Stimulated activated naive CD8-positive, alpha-beta T cell treated with anti-CD3 and anti-CD28 coated beads, Interleukin-15, Interleukin-2, amounts not matched to agents 100 U/mL and 50 U/mL, for 24 hours (primary cell): Measurements from ENCODE around the gene TTI1.
"Not testable (repeated sequence)": the region's sequence is repeated elsewhere in the genome, so short reads cannot be mapped to it uniquely, and the experiment has no call there.

Experiments used
- ATAC-seq: fragments of 150-1000 bp; cut with Tn5 transposase; one replicate; pipeline ENCODE4 v1.10.0; 2021
- DNase-seq: peaks from one replicate; pipeline ENCODE4 v3.0.0; 2021

Gene TTI1

DNA sequence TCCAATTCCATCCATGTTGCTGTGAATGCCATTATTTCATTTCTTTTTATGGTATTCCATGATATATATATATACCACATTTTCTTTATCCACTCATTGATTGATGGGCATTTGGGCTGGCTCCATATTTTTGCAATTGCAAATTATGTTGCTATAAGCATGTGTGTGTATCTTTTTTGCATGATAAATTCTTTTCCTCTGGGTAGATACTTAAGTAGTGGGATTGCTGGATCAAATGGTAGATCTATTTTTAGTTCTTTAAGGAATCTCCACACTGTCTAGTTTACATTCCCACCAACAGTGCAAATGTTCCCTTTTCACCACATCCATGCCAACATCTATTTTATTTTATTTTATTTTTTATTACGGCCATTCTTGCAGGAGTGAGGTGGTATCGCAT lies 69.8 kb downstream of the TTI1 start:
- not testable (repeated sequence) for ATAC-seq, DNase-seq

DNA sequence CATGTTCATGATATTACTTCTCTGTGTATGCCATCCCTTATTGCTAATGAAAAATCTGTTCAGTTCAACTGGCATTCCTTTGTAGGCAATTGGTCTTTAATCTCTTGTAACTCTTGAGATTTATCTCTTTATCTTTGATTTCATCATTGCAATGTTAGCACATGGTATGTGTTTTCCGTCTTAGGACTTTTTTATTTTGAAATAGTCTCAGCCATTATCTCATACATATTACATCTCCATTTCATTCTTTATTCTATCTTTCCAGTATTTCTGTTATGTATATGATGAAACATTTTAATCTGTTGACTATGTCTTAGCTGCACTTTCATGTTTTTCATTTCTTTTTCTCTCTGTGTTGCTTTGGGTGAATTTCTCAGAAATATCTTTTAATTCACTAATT lies 72.2 kb downstream of the TTI1 start:
- ATAC-seq (no peak), DNase-seq (no peak)

DNA sequence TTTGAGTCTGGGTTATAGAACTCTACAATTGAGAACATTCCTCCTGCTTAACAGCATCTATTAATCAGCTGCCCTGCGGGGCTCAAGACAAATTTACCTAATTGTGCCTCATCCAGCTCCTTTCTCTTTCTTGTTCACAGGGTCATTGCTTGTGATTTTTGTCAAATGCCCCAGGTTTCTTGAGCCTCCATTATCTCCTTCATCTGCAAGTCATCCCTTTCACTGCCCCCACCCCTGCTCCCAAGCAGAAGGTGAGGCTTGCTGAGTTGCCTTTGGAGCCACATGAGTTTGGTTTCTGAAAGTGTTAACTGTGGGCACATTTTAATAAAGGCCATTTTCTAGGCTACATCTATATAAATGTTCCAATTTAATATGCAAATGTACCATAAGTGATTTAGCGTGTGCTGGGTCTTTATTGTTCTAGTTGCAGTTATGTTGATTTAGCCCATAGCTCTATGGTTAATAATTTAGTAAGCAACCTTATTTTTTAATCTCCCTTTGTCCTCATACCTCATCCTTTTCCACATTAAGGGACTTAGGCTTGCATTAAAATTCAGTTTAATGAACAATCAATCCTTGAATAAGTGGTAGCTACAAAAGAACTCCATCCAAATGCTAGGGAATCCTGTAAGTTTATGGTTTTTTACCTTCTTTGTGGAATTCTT lies 74.3 kb downstream of the TTI1 start:
- no peak for DNase-seq
- no peak for ATAC-seq

DNA sequence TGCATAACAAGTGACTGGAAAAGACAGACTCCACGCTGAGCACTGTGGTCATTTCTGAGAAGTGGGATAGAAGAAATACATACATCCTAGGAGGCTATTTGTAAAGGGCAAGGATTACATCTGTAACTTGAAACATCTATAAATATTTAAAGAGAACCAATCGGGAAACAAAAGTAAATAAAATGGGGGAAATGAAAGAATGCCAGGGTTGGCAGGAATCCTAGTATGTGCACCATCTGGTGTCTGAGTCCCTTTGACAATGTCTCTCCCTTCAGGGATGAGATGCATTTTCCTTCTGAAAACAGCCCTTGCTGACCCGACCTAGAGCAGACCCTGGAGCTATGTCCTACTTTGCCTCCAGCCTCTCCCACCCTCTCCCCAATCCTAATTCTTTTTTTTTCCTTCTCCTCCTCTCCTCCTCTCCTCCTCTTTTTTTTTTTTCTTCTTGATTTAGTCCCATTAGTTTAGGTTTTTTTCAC lies 77.1 kb downstream of the TTI1 start:
- ATAC-seq (no peak), DNase-seq (no peak)

DNA sequence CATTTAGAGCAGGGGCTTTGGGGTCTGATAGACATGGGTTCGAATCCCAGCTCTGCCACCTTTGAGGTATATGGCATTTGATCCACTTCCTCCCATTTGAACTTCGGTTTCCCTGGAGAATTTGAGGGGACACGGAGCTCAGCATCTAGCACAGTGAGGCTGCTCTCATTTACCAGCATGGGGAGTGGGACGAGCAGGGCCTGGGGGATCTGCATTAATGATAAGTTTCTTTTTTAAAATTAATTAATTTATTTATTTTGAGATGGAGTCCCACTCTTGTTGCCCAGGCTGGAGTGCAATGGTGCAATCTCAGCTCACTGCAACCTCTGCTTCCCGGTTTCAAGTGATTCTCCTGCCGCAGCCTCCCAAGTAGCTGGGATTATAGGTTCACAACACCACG lies 77.7 kb downstream of the TTI1 start:
- no peak for ATAC-seq
- no peak for DNase-seq

DNA sequence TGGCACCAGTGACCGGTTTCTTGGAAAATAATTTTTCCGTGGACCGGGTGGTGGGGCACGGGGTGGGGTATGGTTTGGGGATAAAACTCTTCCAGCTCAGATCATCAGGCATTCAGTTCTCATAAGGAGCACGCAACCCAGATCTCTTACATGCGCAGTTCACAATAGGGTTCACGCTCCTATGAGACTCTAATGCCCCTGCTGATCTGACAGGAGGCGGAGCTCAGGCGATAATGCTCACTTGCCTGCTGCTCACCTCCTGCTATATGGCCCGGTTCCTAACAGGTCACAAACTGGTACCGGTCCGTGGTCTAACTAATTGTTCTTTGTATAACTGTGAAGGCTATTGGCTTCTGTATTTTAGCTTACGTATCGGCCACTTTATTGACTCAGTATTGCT lies 78.6 kb downstream of the TTI1 start:
- no peak for ATAC-seq

DNA sequence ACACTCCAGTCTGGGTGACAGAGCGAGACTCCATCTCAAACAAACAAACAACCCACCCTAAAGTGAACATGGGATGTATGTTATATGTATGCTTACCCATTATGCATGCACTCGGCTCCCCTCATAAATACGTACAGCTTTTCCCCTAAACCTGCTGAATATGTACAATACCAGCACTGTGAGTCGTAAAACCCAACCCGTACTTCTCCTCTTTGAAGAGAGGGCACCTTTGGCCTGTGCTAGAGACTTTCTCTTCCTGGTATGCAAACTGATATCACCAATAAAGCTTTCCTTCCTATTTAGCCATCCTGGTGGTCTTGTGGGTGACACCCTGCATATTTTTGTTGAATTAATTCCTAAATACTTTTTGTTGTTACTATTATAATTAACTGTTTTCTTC lies 79.1 kb downstream of the TTI1 start:
- DNase-seq = no peak
- no peak for ATAC-seq

More for the DNA sequence above, 78.6 kb downstream of the TTI1 start:
- DNase-seq = no peak

DNA sequence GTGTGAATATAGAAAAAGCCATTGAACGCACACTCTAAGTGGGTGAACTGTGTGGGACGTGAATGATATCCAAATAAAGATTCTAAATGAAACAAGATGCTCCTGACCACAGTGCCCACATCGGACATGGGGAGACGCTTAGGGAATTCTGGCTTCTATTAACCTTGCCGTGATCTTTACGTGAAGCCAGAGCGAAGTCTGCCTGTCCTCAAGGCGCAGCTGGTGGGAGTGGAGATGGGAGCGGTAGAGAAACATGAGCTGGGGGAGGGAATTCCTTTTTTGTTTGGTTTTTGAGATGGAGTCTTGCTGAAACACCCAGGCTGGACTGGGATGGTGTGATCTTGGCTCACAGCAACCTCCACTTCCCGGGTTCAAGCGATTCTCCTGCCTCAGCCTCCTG lies 84.3 kb downstream of the TTI1 start:
- ATAC-seq = no peak
- DNase-seq = no peak

DNA sequence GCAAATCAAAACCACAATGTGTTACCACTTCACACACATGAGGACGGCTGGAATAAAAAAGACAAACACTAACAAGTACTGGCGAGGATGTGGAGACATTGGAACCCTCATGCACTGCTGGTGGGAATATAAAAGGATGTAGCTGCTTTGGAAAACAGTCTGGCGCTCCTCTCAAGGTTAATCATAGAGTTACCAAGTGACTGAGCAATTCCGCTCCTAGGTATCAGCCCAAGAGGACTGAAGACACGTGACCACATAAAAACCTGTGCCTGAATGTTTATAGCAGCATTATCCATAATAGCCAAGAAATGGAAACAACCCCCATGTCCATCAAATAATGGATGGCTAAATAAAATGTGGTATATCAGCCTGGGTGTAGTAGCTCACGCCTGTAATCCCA lies 85.3 kb downstream of the TTI1 start:
- ATAC-seq (no peak), DNase-seq (no peak)

DNA sequence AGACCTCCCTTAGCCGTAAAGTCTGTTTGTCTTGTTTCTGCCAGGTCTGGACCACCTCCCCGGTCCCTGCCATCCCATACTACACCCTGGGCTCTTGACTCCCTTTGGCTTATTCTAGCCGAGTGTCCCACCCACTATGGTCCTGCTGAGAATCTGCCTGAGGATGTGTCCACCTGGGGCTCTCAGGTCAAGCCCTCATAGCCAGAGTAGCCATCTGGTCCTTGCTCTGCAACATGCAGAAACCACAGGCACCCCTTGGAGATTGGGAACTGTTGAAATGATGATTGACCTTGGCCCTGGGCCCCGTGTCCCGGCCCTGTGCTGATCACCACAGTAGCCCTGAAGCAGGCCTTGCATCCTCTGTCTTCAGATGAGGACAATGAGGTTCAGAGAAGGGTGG lies 86.3 kb downstream of the TTI1 start:
- ATAC-seq (no peak), DNase-seq (no peak)

DNA sequence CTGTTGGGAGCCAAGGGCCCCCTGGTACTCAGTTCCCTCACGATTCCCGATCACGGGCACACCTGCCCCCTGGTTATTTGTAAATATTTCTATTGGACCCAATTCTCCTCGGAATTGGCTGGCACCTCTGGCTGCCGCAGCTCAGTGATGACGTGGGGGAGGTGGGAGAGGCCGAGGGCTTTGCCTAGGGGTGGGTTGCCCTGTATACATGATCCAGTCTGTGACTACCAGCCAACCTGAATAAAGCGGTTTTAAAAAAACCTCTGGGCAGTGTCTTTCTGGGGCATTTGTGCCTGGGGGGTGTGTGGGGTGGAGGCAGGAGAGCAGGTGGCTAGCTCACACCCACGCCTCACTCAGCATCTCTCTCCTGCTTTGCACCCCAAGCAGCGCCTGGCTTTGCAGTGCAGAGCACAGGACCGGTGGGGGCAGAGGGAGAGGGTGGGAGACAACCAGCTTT lies 88.1 kb downstream of the TTI1 start:
- DNase-seq = no peak
- ATAC-seq = no peak

DNA sequence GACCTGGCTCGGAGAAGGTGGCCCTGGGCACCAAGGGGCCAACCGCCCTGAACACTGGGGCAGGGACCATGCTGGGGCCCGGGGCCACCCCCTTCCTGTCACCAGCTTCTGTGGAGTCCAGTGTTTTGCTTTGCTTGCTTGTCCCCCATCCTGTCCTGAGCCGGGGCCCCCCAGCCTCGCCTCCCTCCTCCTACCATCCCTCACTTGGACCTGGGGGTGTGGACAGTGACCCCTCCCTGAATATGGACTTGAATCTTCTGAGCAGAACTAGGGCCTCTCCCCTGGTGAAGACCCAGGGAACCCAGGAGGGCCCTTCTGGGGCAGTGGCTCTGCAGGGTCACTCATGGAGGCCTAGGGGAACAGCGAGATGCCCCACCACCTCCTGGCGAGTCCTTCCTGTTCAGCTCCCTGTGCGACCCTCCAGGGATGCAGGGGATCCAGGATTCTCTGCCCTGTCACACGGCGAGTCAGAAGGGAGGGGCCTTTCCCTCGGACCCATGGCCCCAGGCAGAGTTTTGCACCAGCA lies 88.7 kb downstream of the TTI1 start:
- ATAC-seq (no peak), DNase-seq (no peak)

DNA sequence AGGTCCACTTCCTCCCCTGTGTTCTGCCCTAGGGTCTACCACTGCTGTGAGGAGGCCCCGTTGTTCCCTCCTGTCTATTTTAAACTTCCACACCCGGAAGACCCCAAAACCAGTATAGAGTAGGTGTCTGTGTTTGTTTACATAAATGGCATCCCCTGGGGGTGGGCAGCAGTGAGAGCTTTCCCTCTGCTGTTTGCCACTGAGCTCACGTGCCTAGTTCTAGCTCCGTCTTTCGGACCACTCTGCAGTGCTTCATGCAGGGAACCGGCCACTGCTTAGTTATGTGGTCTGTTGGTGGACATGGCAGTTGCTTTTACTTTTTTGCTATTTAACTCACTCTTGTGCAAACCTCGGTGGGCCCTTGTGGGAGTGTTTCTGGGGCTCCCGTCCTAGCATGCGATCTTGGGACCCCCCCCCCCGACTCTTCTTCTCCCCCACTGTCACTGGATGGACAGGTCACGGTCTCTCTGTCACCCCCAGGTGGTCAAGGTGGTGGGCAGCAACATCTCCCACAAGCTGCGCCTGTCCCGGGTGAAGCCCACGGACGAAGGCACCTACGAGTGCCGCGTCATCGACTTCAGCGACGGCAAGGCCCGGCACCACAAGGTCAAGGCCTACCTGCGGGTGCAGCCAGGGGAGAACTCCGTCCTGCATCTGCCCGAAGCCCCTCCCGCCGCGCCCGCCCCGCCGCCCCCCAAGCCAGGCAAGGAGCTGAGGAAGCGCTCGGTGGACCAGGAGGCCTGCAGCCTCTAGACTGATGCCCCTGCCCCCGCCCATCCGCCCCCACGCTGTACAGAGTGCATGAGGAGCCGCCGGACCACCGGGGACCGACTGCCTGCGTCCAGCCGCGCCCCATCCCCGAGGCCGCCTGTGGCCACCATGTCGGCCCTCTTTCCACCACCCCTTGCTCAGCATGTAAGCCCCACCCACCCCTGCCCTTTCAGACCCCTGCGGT lies 89.5 kb downstream of the TTI1 start:
- DNase-seq = no peak
- ATAC-seq = no peak

DNA sequence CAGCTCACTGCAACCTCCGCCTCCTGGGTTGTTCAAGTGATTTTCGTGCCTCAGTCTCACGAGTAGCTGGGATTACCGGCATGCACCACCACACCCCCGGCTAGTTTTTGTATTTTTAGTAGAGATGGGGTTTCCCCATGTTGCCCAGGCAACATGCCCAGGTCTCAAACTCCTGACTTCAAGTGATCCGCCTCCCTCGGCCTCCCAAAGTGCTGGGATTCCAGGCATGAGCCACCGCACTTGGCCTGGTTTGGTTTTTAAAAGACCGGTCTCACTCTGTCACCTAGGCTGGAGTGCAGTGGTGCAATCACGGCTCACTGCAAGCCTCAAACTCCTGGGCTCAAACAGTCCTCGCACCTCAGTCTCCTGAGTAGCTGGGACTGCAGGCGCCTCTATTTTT lies 90.2 kb downstream of the TTI1 start:
- DNase-seq (no peak), ATAC-seq (no peak)

DNA sequence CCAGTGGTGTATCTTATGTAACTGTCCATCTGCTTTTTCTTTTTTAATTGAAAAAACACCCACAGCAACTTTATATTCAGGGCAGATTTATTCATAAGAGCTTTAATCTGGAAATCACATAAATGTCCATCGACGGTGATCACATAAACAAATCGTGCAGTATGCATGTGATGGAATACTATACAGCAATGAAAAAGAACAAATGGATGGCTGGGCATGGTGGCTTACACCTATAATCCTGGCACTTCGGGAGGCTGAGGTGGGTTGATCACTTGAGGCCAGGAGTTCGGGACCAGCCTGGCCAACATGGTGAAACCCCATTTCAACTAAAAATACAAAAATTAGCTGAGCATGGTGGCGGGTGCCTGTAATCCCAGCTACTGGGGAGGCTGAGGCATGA lies 91.3 kb downstream of the TTI1 start:
- no peak for ATAC-seq
- no peak for DNase-seq

DNA sequence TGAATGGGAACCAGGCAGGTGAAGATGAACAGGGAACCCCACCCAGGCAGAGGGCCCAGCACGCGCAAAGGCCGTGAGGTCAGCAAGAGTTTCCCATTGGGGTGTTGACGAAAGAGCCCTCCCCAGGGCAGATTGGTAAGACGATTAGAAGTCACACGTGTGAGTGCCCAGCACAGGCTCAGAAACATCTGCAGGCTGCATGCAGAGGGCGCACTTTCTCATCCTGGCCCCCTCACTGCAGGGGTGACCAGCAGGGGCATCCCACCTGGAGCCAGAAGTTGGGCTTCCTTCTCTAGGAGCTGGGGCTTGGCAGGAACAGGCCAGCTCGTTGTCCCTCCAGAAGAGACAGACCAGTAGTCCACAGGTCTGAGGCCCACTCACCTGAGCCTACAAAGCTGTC lies 91.9 kb downstream of the TTI1 start:
- DNase-seq (no peak), ATAC-seq (no peak)

DNA sequence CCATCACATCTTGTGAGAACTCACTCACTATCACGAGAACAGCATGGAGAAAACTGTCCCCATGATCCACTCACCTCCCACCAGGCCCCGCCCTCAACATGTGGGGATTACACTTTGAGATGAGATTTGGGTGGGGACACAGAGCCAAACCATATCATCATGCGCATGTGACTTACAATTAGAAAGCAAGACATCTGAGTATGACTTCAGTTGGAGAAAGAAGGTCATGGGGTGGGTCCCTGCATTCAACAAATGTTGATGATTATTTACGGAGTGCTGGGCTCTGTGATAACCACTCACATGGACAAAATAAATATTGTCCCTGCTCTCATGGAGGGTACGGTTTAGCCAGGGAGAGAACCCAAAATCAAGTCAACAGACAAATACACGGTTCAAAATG lies 92.4 kb downstream of the TTI1 start:
- ATAC-seq (no peak), DNase-seq (no peak)

DNA sequence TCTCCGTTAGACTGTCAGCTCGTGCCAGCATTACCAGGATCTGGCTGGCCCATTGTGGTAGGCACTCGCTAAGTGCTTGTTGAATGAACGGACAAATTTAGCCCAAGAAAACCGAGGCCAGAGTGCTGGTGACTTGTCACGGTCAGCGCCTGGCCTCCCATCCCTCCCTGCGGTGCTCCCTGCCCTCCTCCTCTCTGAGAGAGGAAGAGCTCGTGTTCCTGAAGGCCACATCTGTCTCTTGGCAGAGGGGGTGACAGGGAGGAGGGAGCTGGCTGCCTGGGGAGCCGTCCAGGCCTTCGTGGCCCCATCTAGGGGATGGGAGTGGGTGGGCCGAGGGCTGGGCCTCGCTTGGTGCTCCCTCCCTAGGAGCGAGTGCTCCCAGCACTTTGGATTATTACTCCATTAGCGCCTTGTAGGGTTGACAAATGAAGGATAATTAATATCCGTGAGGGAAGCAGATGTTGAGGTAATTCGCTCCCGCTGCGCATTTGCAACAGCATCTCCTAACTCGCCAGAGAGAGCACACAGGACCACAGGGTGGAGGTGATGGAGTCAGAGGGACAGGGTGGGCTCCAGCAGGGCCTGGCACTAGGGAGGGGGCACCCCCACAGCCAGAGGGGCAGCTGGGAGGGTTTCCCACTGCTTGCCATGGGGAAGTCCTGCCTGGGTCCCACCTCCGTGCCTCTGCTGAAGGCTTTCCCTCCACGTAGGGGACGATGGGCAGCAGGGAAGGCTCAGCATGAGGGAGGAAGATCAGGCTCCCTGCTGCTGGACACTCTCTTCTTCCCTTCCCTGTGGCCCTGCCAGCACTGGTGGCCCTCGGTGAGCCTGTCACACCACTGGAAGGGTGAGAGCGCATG lies 93.3 kb downstream of the TTI1 start:
- DNase-seq (no peak), ATAC-seq (no peak)

DNA sequence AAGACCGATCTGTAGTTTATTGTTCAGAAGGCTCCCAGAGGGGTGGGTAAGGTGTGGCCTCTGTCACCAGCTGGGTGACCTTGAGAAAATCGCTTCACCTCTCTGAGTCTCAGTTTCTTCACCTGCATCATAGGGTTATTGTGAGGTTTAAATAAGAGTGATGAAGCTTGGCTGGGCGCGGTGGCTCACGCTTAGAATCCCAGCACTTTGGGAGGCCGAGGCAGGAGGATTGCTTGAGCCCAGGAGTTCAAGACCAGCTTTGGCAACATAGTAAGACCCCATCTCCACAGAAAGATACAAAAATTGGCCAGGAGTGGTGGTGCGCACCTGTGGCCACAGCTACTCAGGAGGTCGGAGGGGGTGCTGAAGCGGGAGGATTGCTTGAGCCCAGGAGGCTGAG lies 94.3 kb downstream of the TTI1 start:
- DNase-seq (no peak), ATAC-seq (no peak)

DNA sequence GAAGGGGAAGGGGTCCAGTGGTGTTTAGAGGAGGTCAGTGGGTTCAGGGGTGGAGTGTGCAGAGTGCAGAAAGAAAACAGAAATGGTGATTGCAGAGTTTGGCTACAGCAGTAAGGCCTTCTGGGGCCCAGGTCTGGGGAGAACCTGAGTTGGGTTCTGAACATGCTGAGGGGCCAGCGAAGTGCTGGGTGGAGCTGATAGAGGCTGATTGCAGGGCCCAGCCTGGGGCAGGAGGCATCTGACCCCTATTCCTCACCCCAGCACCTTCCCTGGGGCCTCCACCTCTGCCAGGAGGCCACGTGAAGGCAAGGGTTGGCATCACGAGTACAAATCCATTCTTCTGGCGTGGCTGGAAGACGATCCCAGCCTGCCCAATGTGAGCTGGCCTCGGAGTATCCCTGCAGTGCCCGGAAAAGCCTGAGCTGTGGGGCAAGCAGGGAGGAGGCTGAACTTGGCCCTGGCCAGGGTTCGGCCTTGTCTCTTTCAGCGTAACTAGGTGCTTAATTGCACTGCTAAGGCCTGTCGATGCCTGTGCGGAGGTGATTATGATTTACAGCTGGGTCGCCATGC lies 95.0 kb downstream of the TTI1 start:
- ATAC-seq (no peak), DNase-seq (no peak)

DNA sequence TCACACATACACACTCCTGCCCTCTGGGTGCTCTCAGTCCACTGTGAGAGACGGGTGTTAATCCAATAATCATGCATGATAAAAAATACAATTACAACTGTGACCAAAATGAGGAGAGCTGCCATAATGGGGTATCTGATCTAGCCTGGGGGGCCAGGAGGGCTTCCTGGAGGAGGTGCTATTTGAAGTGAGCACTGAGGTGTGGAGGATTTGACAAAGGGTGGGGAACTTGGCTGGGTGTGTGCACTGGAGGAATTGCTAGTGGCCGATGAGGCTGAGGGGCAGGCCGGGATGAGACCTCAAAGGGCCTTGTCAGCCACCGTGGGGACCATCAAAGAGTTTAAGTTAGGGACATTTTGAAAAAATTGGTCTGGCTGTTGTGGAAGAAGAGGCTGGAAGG lies 95.6 kb downstream of the TTI1 start:
- no peak for ATAC-seq

DNA sequence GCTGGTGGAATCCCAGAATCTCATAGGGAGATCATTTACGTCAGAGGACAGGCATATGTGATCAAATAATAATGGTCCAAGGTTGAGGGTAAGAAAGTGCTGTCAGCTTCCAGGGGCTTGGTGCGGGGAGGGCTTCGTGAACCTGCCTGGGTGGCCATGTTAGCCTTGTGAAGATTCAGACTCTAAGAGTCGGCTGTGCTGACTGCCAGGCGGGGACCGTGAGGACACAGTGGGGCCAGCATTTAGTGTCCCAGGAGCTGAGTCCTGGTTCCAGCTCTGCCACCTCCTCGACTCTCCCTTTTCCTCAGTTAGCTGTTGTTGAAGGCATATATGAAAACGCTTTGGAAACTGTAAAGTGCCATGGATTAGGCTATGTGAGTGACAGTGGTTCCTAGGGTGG lies 96.8 kb downstream of the TTI1 start:
- ATAC-seq (no peak), DNase-seq (no peak)

More for the DNA sequence above, 95.6 kb downstream of the TTI1 start:
- no peak for DNase-seq
